ENCODE results near the gene GIMAP4.
"Not testable (repeated sequence)": the region's sequence is repeated elsewhere in the genome, so short reads cannot be mapped to it uniquely, and the experiment has no call there.

Gene GIMAP4

GRCh38 chr7:150567169-150567568, at the start of gene GIMAP4:
GIMAP4 (plus strand) TSS chr7:150567390; CDS start chr7:150569902, 2,512 bp downstream.
- no peak for DNase-seq

DNA sequence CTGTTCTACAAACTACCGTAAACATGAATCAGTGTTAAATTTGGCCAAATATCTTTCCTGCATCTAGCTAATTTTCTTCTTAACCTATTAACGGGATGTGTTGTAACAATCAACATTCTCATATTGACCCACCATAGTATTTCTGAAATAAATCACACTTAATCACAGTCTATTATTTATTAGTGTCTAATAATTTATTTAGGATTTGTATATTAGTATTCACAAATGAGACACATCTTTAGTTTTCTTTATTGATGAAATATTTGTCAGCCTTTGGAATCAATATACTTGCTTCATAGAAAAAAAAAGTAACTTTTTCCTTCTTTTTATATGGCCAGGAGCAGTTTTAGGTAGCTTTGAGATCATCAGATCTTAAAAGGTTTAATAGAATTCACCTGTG, 47.9 kb upstream of the GIMAP4 start:
- DNase-seq, result no peak

DNA sequence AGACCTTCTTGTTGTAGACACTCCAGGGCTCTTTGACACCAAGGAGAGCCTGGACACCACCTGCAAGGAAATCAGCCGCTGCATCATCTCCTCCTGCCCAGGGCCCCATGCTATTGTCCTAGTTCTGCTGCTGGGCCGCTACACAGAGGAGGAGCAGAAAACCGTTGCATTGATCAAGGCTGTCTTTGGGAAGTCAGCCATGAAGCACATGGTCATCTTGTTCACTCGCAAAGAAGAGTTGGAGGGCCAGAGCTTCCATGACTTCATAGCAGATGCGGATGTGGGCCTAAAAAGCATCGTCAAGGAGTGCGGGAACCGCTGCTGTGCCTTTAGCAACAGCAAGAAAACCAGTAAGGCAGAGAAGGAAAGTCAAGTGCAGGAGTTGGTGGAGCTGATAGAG, 47.0 kb upstream of the GIMAP4 start:
- DNase-seq, result no peak

GRCh38 chr7:150522931-150523330, 44.3 kb upstream of the GIMAP4 start:
- DNase-seq, result not testable (repeated sequence)

- no peak for DNase-seq
Observed at GRCh38 chr7:150524018-150524417, 43.2 kb upstream of the GIMAP4 start.

GRCh38 chr7:150531704-150532103, 35.5 kb upstream of the GIMAP4 start:
- DNase-seq, result no peak

- DNase-seq, result no peak
Observed at GRCh38 chr7:150538259-150538658, 28.9 kb upstream of the GIMAP4 start.

DNA sequence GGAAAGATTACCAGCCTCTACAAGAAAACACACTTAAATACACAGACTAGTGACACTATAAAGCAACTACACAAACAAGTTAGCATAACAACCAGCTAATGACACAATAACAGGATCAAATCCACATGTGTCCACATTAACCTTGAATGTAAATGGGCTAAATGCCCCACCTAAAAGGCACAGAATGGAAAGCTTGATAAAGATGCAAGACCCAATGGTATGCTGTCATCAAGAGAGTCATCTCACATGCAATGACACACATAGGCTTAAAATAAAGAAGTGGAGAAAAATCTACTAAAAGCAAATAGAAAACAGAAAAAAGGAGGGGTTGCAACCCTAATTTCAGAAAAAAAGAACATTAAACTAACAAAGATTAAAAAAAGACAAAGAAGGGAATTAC, 14.0 kb upstream of the GIMAP4 start:
- no peak for DNase-seq

DNA sequence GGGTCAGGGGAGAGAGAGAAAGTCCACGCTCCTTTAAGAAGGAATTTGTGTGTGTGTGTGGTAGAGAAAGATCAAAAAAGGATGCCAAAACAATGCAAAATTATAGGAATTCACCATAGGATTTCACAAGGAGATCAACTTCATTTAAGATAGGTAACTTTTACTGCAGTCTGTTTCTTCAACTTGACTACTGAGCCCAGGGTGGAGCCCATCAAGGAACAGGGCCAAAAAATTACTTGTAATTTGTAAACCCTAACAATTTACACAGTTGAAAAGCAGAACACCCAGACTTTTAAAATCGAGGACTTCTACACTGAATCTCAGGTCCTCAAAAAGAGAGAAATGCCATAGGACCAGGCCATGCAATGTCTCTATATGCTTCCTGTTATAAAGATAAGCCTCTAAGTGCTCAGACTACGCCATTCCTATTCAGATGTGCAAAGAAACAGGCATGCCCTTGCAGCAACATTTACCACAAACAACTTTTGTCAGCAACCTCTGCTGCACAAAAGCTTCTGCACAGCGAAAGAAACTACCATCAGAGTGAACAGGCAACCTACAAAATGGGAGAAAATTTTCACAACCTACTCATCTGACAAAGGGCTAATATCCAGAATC, 10.6 kb upstream of the GIMAP4 start:
- DNase-seq, result no peak

- no peak for DNase-seq
Observed at GRCh38 chr7:150560486-150560885, 6.7 kb upstream of the GIMAP4 start.

GRCh38 chr7:150562919-150563318, 4.3 kb upstream of the GIMAP4 start:
- no peak for DNase-seq

DNA sequence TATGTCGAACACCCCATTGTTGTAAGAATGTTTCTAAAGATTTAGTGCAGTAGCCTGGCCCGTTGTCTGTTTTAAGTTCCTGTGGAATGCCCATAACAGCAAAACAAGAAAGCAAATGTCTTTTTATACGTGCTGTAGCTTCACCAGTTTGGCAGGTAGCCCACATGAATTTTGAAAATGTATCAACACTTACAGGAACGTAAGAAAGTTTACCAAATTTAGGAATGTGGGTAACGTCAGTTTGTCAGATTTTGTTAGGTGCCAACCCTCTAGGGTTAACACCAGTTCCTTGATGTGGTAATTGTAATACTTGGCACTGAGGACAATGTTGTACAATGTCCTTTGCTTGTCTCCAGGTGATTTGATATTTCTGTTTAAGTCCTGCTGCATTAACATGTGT, 3.2 kb upstream of the GIMAP4 start:
- no peak for DNase-seq

- no peak for DNase-seq
Observed at GRCh38 chr7:150564566-150564965, 2.6 kb upstream of the GIMAP4 start.

DNA sequence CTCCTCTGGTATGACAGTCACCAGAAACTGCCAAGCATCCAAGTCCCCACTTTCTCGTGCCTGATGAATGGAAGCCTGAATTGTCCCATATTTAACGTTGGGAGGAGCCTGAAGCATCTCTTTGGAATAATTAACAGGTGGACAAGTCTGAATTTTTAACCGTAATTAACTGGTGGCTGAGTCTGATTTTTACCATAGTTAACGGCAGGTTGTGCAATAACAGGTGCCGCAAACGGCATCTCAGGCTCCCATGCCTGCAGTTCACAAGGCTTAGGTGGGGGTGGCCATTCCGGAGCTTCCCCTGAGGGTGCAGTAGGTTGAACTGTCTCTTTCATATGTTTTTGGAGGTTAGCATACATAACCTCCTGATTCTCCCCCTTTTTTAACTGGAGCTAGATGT, 2.0 kb upstream of the GIMAP4 start:
- no peak for DNase-seq

- DNase-seq, result no peak
Observed at GRCh38 chr7:150566123-150566522, 1.1 kb upstream of the GIMAP4 start.

DNA sequence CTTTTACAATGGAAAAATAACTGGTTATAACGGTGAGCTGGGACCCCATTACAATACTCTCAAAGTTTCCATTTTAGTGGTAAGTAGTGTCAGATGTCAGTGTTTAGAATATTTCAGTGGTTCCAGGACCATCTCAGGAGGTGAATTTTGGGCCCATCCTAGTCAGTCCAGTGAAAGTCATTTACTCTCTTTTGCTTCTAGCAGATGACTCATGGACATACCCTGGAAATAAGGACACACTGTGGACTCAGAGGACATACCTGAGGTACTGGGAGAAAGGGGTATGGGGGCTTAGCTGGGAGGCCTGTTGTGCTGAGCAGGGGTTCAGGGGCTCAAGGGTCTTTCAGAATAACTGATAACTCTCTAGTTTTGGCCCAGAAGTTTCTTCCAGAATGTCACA, 618 bp upstream of the GIMAP4 start:
- DNase-seq, result no peak

- no peak for DNase-seq
Observed at GRCh38 chr7:150567871-150568301, 696 bp downstream of the GIMAP4 start.

- no peak for DNase-seq
Observed at GRCh38 chr7:150568714-150569113, 1.5 kb downstream of the GIMAP4 start.

DNA sequence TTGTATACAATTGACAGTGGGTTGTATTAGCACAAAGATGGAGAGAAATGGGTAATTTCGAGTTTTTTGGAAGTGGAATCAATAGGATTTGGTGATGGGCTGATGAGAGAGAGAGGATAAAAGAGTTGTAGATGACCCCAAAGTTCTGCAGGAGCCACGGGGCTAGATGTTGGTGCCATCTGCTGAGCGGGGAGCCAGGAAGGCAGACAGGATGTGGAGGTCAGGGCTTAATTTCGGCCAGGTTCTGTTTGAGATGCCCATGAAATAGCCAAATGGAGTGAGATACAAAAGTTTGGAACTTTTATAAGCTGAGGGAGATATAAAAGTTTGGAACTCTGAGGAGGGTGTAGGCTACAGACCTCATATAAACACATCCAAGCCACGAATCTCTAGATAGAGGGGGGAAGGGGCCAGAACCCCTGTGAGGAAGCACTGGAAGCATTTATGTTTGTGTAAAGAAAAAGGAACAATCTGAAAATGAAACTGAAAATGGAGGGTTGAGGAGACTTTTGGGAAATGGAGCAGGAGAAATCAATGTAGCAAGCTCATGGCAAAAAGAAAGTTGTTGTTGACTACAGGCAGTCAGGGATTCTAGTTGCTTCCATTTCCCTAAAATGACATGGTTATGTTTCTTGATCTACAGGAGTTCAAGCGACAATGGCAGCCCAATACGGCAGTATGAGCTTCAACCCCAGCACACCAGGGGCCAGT, 2.2 kb downstream of the GIMAP4 start:
- DNase-seq, result no peak

- no peak for DNase-seq
Observed at GRCh38 chr7:150570556-150571465, 3.6 kb downstream of the GIMAP4 start.

DNA sequence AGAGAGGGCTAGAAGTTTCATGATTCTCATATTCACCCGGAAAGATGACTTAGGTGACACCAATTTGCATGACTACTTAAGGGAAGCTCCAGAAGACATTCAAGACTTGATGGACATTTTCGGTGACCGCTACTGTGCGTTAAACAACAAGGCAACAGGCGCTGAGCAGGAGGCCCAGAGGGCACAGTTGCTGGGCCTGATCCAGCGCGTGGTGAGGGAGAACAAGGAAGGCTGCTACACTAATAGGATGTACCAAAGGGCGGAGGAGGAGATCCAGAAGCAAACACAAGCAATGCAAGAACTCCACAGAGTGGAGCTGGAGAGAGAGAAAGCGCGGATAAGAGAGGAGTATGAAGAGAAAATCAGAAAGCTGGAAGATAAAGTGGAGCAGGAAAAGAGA, 5.3 kb downstream of the GIMAP4 start:
- DNase-seq, result no peak

DNA sequence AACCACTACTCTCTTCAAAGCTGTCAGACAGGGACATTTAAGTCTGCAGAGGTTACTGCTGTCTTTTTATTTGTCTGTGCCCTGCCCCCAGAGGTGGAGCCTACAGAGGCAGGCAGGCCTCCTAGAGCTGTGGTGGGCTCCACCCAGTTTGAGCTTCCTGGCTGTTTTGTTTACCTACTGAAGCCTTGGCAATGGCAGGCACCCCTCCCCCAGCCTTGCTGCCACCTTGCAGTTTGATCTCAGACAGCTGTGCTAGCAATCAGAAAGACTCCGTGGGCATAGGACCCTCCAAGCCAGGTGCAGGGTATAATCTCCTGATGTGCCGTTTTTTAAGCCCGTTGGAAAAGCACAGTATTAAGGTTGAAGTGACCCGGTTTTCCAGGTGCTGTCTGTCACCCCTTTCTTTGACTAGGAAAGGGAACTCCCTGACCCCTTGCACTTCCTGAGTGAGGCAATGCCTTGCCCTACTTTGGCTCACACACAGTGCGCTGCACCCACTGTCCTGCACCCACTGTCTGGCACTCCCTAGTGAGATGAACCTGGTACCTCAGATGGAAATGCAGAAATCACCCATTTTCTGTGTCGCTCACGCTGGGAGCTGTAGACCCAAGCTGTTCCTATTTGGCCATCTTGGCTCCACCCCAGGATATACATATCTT, 12.9 kb downstream of the GIMAP4 start:
- not testable (repeated sequence) for DNase-seq

Measured in hippocampal formation (tissue), 2 donors.